Endothelial cell of umbilical vein (primary cell): ENCODE data around the gene CHD6. TPM values are rescaled to one million over a fixed set of nuclear protein-coding genes. Genes with fewer than 3 reads are reported as not detected.

Source experiments
- BruUV-seq: library from RNA; stranded (reverse); fragments of 400-500 nt; replicated peaks from 2 replicates; lab custom pipeline; 2021; lab: Mats Ljungman, UMichigan
- CTCF ChIA-PET: fragments of 300-600, 350-600 bp; sonication (Branson Sonifier 250); formaldehyde crosslinking; loops from one replicate; lab custom pipeline; 2021; ENCODE audit warnings: antibody characterized with exemption, inconsistent platforms; lab: Charles Lee
- POLR2A ChIA-PET: fragments of 300-600, 350-600 bp; sonication (Branson Sonifier 250); formaldehyde crosslinking; loops from one replicate; lab custom pipeline; 2021; ENCODE audit warnings: antibody characterized with exemption, inconsistent platforms; lab: Charles Lee
- DNase-seq: peaks from one replicate; pipeline ENCODE4 v3.0.0-alpha.2; 2011; ENCODE audit warnings: low read depth, low spot score
- FAIRE-seq: peaks from 2 replicates; lab custom pipeline; 2011; peaks lifted over from hg19 to GRCh38; lab: Jason Lieb, UNC
- H2AFZ ChIP-seq: 2 replicates; pipeline ENCODE4 v1.6.0; 2012; ENCODE audit warnings: low read depth, low read length, control low read depth, inconsistent platforms
- H3K27ac ChIP-seq: 2 replicates; pipeline ENCODE4 v1.5.1; 2011; ENCODE audit warnings: low read depth, mild to moderate bottlenecking, control low read depth, low read length, moderate library complexity; ENCODE audit not compliant: insufficient read depth
- H3K27me3 ChIP-seq, 2 experiments: 2 replicates each; pipeline versions ENCODE4 v1.6.0 to v1.6.1; 2011; ENCODE audit warnings: low read length in 2 of 2, mixed read lengths in 1 of 2; ENCODE audit not compliant: control insufficient read depth in 2 of 2, insufficient read depth in 2 of 2
- H3K36me3 ChIP-seq, 2 experiments: 2 replicates in 1 of 2; 3 replicates in 1 of 2; pipeline ENCODE4 v1.5.1; 2011; ENCODE audit warnings: low read length in 2 of 2, mild to moderate bottlenecking in 1 of 2, moderate library complexity in 1 of 2; ENCODE audit not compliant: control insufficient read depth in 2 of 2, insufficient read depth in 2 of 2; ENCODE audit errors: extremely low read depth in 1 of 2
- H3K4me1 ChIP-seq: 3 replicates; pipeline ENCODE4 v1.5.1; 2011; ENCODE audit warnings: mild to moderate bottlenecking, low read length; ENCODE audit not compliant: control insufficient read depth, insufficient read depth; ENCODE audit errors: extremely low read depth
- H3K4me2 ChIP-seq: 2 replicates; pipeline ENCODE4 v1.6.1; 2011; ENCODE audit warnings: low read length, control low read depth, mixed read lengths; ENCODE audit not compliant: insufficient read depth
- H3K4me3 ChIP-seq, 3 experiments: fragments of 200-600 bp in 1 of 3; sonication (generic), shearing (Covaris generic) in 1 of 3; replicated peaks in 1 of 3; 2 replicates each; pipeline ENCODE4 v1.5.1; 2011 to 2016; ENCODE audit warnings: control low read depth in 3 of 3, low read length in 3 of 3, mild to moderate bottlenecking in 2 of 3, inconsistent platforms in 1 of 3, low read depth in 1 of 3, moderate library complexity in 1 of 3; ENCODE audit not compliant: insufficient read depth in 1 of 3
- H3K79me2 ChIP-seq: 2 replicates; pipeline ENCODE4 v1.6.0; 2012; ENCODE audit warnings: low read length, inconsistent platforms; ENCODE audit not compliant: control insufficient read depth, insufficient read depth
- H3K9ac ChIP-seq: replicated peaks from 2 replicates; pipeline ENCODE3; 2011; ENCODE audit warnings: low read length, control low read depth; ENCODE audit not compliant: insufficient read depth; ENCODE audit errors: extremely low read depth
- H3K9me1 ChIP-seq: replicated peaks from 3 replicates; pipeline ENCODE4 v1.6.0; 2011; ENCODE audit warnings: mild to moderate bottlenecking, low read length; ENCODE audit not compliant: control insufficient read depth, insufficient read depth; ENCODE audit errors: extremely low read depth
- H3K9me3 ChIP-seq: replicated peaks from 2 replicates; pipeline ENCODE4 v1.5.1; 2012; ENCODE audit warnings: low read length, inconsistent platforms; ENCODE audit not compliant: control insufficient read depth, insufficient read depth
- H4K20me1 ChIP-seq: replicated peaks from 2 replicates; pipeline ENCODE3; 2011; ENCODE audit warnings: mild to moderate bottlenecking, low read length; ENCODE audit not compliant: control insufficient read depth, insufficient read depth; ENCODE audit errors: extremely low read depth
- CTCF ChIP-seq, 2 donors: IDR thresholded peaks; 1 replicate in 1 of 2; 2 replicates in 1 of 2; pipeline ENCODE4 v1.5.1; 2011; ENCODE audit warnings: low read length in 2 of 2, mild to moderate bottlenecking in 2 of 2, moderate library complexity in 2 of 2, control low read depth in 1 of 2, inconsistent platforms in 1 of 2, low read depth in 1 of 2; ENCODE audit not compliant: insufficient read depth in 1 of 2; ENCODE audit errors: extremely low read depth in 1 of 2
- EZH2 ChIP-seq: IDR thresholded peaks from 2 replicates; pipeline ENCODE4 v1.6.1; 2012; ENCODE audit warnings: borderline replicate concordance, low read depth, mild to moderate bottlenecking, moderate library complexity, low read length, inconsistent platforms; ENCODE audit not compliant: severe bottlenecking
- FOS ChIP-seq: IDR thresholded peaks from 2 replicates; pipeline ENCODE4 v1.6.1; 2011; ENCODE audit warnings: mild to moderate bottlenecking, low read length, moderate library complexity, borderline replicate concordance; ENCODE audit not compliant: insufficient read depth
- GATA2 ChIP-seq: IDR thresholded peaks from 2 replicates; pipeline ENCODE4 v1.7.0; 2011; ENCODE audit warnings: low read depth, mild to moderate bottlenecking, moderate library complexity, mixed read lengths, low read length; ENCODE audit not compliant: insufficient read length, insufficient read depth
- JUN ChIP-seq: IDR thresholded peaks from 2 replicates; pipeline ENCODE4 v1.6.1; 2011; ENCODE audit warnings: borderline replicate concordance, low read depth; ENCODE audit not compliant: insufficient read length, insufficient read depth
- MYC ChIP-seq: IDR thresholded peaks from one replicate; pipeline ENCODE4 v1.6.1; 2011; ENCODE audit warnings: mild to moderate bottlenecking, low read depth, low read length
- POLR2A ChIP-seq: IDR thresholded peaks from 2 replicates; pipeline ENCODE4 v1.6.1; 2012; ENCODE audit warnings: low read depth, mild to moderate bottlenecking, control low read depth, low read length
- POLR2AphosphoS5 ChIP-seq: IDR thresholded peaks from 2 replicates; pipeline ENCODE4 v1.6.1; 2012; ENCODE audit warnings: low read depth, mild to moderate bottlenecking, control low read depth, low read length, moderate library complexity; ENCODE audit not compliant: insufficient read depth
- dilution Hi-C: fragments of 300-500 bp; cut with MboI; formaldehyde crosslinking; loops from one replicate; pipeline ENCODE4 v1.15.0; 2019; ENCODE audit warnings: low sequenced_read_pairs; ENCODE audit not compliant: extremely low pct_ligation_motif_present
- intact Hi-C: fragments of 100-400 bp; cut with micrococcal nuclease; formaldehyde crosslinking; loops from one replicate; pipeline ENCODE4 v1.10.0; 2022
- polyA plus RNA-seq, 4 experiments: library from polyadenylated mRNA; depleted of rRNA in 3 of 4; stranded (reverse) in 3 of 4; unstranded in 1 of 4; fragments of >200 nt; gene quantifications; 2 replicates each; pipeline versions ENCODE4 v1.2.1 to v1.2.3, GENCODE V29; 2011 to 2012; ENCODE audit warnings: missing spikeins in 1 of 4
- total RNA-seq: library from RNA; stranded (reverse); gene quantifications from 2 replicates; pipeline ENCODE4 v1.2.3, GENCODE V29; 2021
- TF ChIP-seq, protein P1 (sequence below): IDR thresholded peaks from 2 replicates; pipeline ENCODE4 v1.6.1; 2011; ENCODE audit not compliant: insufficient read depth, insufficient read length

CHD6 gene
- total and polyA plus RNA-seq, 2 donors (not counting 3 experiments of a cell fraction or from before 2014, with no cell fraction given): 7.2 to 33.7 TPM

GRCh38 chr20:41356951-41357350, 261.2 kb downstream of the CHD6 start:
- Histone ChIP-seq H3K27ac (no peak overlapping the region), H3K9ac (no peak overlapping the region), H3K27me3 (no peaks in the 10 kb centered on the region), H3K4me2 (no peak overlapping the region), H2AFZ (no peak overlapping the region), H4K20me1 (no peaks in the 10 kb centered on the region), H3K4me3 (no peak overlapping the region), H3K9me3 (no peaks in the 10 kb centered on the region), H3K9me1 (no peaks in the 10 kb centered on the region), H3K79me2 (no peaks in the 10 kb centered on the region), H3K36me3 (no peaks in the 10 kb centered on the region), H3K4me1 (no peaks in the 10 kb centered on the region)
- no TSS peak for BruUV-seq
- TF ChIP-seq GATA2 (no peak), POLR2A (no peak)
- ChIA-PET CTCF (interaction anchor here (1.7 kb wide), 1 partner anchor 185 kb away, joined by 8 read pairs; no protein-coding TSS in a partner anchor), POLR2A (no interaction called here)
- dilution Hi-C loops (no loop called here), intact Hi-C loops (no loop called here)
- FAIRE-seq: no peak
- DNase-seq: no peak

DNA sequence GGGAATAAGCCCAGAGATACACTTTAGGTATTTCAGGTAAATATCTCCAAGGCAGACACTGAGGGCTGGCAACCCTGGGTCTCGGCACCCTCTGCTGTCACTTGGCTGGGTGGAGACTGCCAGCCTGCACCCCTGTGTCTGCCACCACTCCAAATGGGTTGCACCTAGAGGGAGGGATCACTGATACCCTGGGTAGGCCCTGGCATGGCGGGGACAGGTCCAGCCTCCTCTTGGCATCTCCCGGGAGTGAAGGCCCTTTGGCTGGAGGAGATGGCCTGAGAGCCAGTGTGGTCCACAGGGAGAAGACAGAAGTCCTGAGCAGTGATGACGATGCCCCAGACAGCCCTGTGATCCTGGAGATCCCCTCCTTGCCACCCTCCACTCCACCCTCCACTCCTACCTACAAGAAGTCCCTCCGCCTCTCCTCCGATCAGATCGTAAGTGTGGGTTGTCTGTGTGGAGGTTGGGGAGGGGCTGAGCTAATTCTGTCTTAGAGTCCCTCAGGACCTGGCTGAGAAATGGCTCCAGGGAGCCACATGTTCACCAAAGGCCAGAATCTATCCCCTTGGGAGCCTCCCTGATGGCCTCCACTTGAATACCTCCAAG, 262.5 kb downstream of the CHD6 start:
- POLR2A ChIA-PET: no interaction called here
- Histone ChIP-seq H2AFZ (no peak overlapping the region), H3K9me1 (no peaks in the 10 kb centered on the region), H3K4me3 (no peak overlapping the region), H3K4me1 (no peaks in the 10 kb centered on the region), H3K27me3 (no peaks in the 10 kb centered on the region), H3K9ac (no peak overlapping the region), H3K4me2 (no peak overlapping the region), H3K79me2 (no peaks in the 10 kb centered on the region), H3K36me3 (no peaks in the 10 kb centered on the region), H3K27ac (no peak overlapping the region), H4K20me1 (no peaks in the 10 kb centered on the region), H3K9me3 (no peaks in the 10 kb centered on the region)
- FAIRE-seq (no peak), DNase-seq (no peak)
- no TSS peak for BruUV-seq
- intact Hi-C loops: no loop called here
- CTCF ChIA-PET: no interaction called here
- dilution Hi-C loops: no loop called here
- TF ChIP-seq CTCF (IDR thresholded peaks at IDR 0.05; ENCODE audit: extremely low read depth in 1 of 2, insufficient read depth in 1 of 2, low read depth in 1 of 2, low read length in 2 of 2) (no peak), POLR2A (no peak), MYC (no peak), JUN (no peak), EZH2 (no peak), POLR2AphosphoS5 (no peak), GATA2 (no peak), FOS (no peak)
- TF ChIP-seq, protein P1, sequence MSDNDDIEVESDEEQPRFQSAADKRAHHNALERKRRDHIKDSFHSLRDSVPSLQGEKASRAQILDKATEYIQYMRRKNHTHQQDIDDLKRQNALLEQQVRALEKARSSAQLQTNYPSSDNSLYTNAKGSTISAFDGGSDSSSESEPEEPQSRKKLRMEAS: no peak
